ENCODE results near the gene CDADC1.

Gene CDADC1

DNA sequence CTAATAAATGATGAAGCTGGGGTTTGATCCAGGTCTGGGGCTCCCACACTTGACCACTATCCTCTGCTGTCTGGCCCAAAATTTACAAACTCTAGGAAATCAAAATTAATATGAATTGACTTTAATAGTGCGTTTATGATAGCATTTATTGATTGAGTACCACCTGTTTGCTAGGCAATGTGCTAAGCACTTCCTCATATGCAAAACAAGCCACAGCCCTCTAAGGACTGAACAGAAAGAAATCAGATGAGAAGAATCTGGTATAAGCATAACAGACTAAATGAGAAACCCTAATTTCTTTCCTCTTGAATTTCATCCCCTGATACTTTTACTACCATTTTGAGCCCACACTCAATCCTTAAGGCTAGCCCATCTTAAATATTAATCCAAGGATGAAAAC, 34.2 kb upstream of the CDADC1 start:
- H3K27ac ChIP-seq = peak overlapping the region; percentile 95
- TF ChIP-seq, protein P1, sequence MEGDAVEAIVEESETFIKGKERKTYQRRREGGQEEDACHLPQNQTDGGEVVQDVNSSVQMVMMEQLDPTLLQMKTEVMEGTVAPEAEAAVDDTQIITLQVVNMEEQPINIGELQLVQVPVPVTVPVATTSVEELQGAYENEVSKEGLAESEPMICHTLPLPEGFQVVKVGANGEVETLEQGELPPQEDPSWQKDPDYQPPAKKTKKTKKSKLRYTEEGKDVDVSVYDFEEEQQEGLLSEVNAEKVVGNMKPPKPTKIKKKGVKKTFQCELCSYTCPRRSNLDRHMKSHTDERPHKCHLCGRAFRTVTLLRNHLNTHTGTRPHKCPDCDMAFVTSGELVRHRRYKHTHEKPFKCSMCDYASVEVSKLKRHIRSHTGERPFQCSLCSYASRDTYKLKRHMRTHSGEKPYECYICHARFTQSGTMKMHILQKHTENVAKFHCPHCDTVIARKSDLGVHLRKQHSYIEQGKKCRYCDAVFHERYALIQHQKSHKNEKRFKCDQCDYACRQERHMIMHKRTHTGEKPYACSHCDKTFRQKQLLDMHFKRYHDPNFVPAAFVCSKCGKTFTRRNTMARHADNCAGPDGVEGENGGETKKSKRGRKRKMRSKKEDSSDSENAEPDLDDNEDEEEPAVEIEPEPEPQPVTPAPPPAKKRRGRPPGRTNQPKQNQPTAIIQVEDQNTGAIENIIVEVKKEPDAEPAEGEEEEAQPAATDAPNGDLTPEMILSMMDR (IDR thresholded peaks at IDR 0.05) = no peak
- no peaks in the 10 kb centered on the region for H3K36me3 ChIP-seq
- H3K27me3 ChIP-seq = no peaks in the 10 kb centered on the region
- H3K4me3 ChIP-seq (ENCODE audit: low read depth in 1 of 2, low read length in 1 of 2) = peak overlapping the region in 1 of 2 experiments; percentile 52
- peaks cover 53 to 54% of the 10 kb centered on the region in 2 experiments for H3K4me1 ChIP-seq (ENCODE audit: control insufficient read depth in 1 of 2, insufficient read depth in 1 of 2, low read depth in 1 of 2, low read length in 1 of 2)
- no peaks in the 10 kb centered on the region for H3K9me3 ChIP-seq

GRCh38 chr13:49213997-49214916, 33.5 kb upstream of the CDADC1 start:
- no peaks in the 10 kb centered on the region for H3K36me3 ChIP-seq
- TF ChIP-seq, protein P1 (IDR thresholded peaks at IDR 0.05) = no peak
- no peaks in the 10 kb centered on the region for H3K27me3 ChIP-seq
- H3K4me1 ChIP-seq (ENCODE audit: control insufficient read depth in 1 of 2, insufficient read depth in 1 of 2, low read depth in 1 of 2, low read length in 1 of 2) = peaks cover 51 to 53% of the 10 kb centered on the region in 2 experiments
- no peaks in the 10 kb centered on the region for H3K9me3 ChIP-seq
- peak overlapping the region; percentile 95 for H3K27ac ChIP-seq
- H3K4me3 ChIP-seq (ENCODE audit: low read depth in 1 of 2, low read length in 1 of 2) = peak overlapping the region; percentile 39 to 52

- H3K27ac ChIP-seq = peak overlapping the region; percentile 95
- H3K27me3 ChIP-seq = no peaks in the 10 kb centered on the region
- TF ChIP-seq, protein P1 (IDR thresholded peaks at IDR 0.05) = peak; percentile 85
- peak overlapping the region; percentile 39 to 52 for H3K4me3 ChIP-seq (ENCODE audit: low read depth in 1 of 2, low read length in 1 of 2)
- no peaks in the 10 kb centered on the region for H3K36me3 ChIP-seq
- H3K4me1 ChIP-seq (ENCODE audit: control insufficient read depth in 1 of 2, insufficient read depth in 1 of 2, low read depth in 1 of 2, low read length in 1 of 2) = peaks cover 56 to 58% of the 10 kb centered on the region in 2 experiments
- no peaks in the 10 kb centered on the region for H3K9me3 ChIP-seq
Measured at GRCh38 chr13:49214917-49215376, 32.8 kb upstream of the CDADC1 start.

DNA sequence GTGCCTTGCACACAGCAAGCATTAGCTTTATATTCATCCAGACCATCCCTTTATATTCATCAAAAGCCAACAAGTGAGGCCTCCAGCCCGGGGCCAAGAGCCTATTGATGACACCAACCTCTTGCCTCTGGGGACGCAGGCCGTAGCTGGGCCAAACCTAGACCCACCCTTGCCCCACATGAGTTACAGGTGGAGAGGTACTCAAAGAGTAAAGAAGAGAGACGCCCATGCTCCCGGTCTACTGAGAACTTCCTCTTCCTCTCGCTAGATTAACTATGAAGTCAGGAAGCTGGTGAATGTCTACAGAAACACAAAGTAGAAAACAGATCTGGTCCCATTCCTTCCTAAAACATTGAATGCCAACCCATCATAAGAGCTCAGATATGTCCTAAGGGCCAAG, 31.4 kb upstream of the CDADC1 start:
- Histone ChIP-seq H3K4me1 (ENCODE audit: control insufficient read depth in 1 of 2, insufficient read depth in 1 of 2, low read depth in 1 of 2, low read length in 1 of 2) (peaks cover 61 to 68% of the 10 kb centered on the region in 2 experiments), H3K27me3 (peaks cover 11% of the 10 kb centered on the region), H3K36me3 (no peaks in the 10 kb centered on the region), H3K9me3 (no peaks in the 10 kb centered on the region), H3K27ac (peak overlapping the region; percentile 95), H3K4me3 (ENCODE audit: low read depth in 1 of 2, low read length in 1 of 2) (peak overlapping the region in 1 of 2 experiments; percentile 31)
- TF ChIP-seq, protein P1 (IDR thresholded peaks at IDR 0.05) = no peak

DNA sequence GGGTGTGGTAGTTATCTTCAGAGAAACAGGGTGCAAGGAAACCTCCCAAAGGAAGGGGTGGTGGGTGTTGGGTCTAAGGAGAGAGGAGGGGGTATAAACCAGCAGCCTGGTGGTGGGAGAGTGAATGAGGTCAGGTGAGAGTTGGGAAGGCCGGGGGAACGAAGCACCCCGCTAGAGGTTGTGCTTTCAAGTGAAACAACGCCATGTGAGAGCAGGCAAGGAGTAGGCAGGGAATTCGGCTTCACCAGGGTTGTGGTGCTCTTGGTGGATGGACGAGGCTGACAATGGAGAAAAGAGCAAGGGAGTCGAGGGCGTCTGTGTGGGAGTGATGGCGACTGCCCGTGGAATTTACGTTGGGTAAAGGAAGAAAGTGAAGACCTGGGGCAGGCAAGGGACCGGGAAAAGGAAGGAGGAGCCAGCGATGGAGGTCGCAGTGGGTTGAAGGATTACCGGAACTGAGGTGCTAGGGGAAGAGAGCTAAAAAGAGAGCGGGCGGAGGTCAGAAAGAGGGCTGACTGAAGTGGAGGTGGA, 29.7 kb upstream of the CDADC1 start:
- Histone ChIP-seq H3K27ac (no peak overlapping the region), H3K4me3 (ENCODE audit: low read depth in 1 of 2, low read length in 1 of 2) (no peak overlapping the region), H3K4me1 (ENCODE audit: control insufficient read depth in 1 of 2, insufficient read depth in 1 of 2, low read depth in 1 of 2, low read length in 1 of 2) (peaks cover 73 to 75% of the 10 kb centered on the region in 2 experiments), H3K9me3 (no peaks in the 10 kb centered on the region), H3K36me3 (no peaks in the 10 kb centered on the region), H3K27me3 (peaks cover 14% of the 10 kb centered on the region)
- TF ChIP-seq, protein P1 (IDR thresholded peaks at IDR 0.05) = no peak

Measured in neutrophil (primary cell).